Activated B cell treated with CpG ODN at 0.5 μM for 24 hours (primary cell): ENCODE measurements around the gene PLCB1. TPM values are rescaled to one million over a fixed set of nuclear protein-coding genes. Genes with fewer than 3 reads are reported as not detected.

Experiments
- ATAC-seq: fragments of 200-7000 bp; cut with Tn5 transposase; one replicate; pipeline ENCODE4 v1.10.0; 2021; ENCODE audit warnings: low read depth, mild to moderate bottlenecking, moderate library complexity
- CTCF ChIA-PET: fragments of 350-600 bp; sonication (Branson Sonifier 250); formaldehyde crosslinking; loops from one replicate; lab custom pipeline; 2021; ENCODE audit warnings: antibody characterized with exemption; lab: Charles Lee
- POLR2A ChIA-PET: fragments of 350-600 bp; sonication (Branson Sonifier 250); formaldehyde crosslinking; loops from one replicate; lab custom pipeline; 2021; ENCODE audit warnings: antibody characterized with exemption; lab: Charles Lee
- DNase-seq: peaks from one replicate; pipeline ENCODE4 v3.0.0; 2022
- H3K27ac Mint-ChIP-seq: one replicate; pipeline ENCODE4 v1.8.0; 2020; ENCODE audit warnings: mixed read lengths
- H3K27me3 Mint-ChIP-seq: one replicate; pipeline ENCODE4 v1.8.0; 2021; ENCODE audit warnings: mixed read lengths
- H3K36me3 Mint-ChIP-seq: one replicate; pipeline ENCODE4 v1.8.0; 2021; ENCODE audit warnings: low read depth, mixed read lengths
- H3K4me1 Mint-ChIP-seq: one replicate; pipeline ENCODE4 v1.8.0; 2021; ENCODE audit warnings: mixed read lengths
- H3K4me3 Mint-ChIP-seq: one replicate; pipeline ENCODE4 v1.8.0; 2020; ENCODE audit warnings: mild to moderate bottlenecking, mixed read lengths
- H3K9me3 Mint-ChIP-seq: one replicate; pipeline ENCODE4 v1.8.0; 2020; ENCODE audit warnings: mixed read lengths
- intact Hi-C: fragments of 100-400 bp; cut with micrococcal nuclease; formaldehyde crosslinking; loops from one replicate; pipeline ENCODE4 v1.15.1; 2024
- total RNA-seq: library from RNA; stranded (reverse); gene quantifications from 2 replicates; pipeline ENCODE4 v1.2.3, GENCODE V29; 2022
- TF ChIP-seq, protein P1 (sequence below): fragments of 200-600 bp; IDR thresholded peaks from one replicate; pipeline ENCODE4 v1.8.0; 2022; ENCODE audit warnings: antibody characterized with exemption, mild to moderate bottlenecking

PLCB1 gene
- total RNA-seq, 1 donor from 2014 or later, result 0.86 TPM

- Mint-ChIP-seq H3K36me3 (no peaks in the 10 kb centered on the region), H3K27ac (no peak overlapping the region), H3K4me3 (no peak overlapping the region), H3K9me3 (peaks cover 10% of the 10 kb centered on the region), H3K4me1 (no peaks in the 10 kb centered on the region), H3K27me3 (no peaks in the 10 kb centered on the region)
- ChIA-PET POLR2A (interaction anchor here (0.6 kb wide), 1 partner anchor 24 kb away, joined by 3 read pairs; no protein-coding TSS in a partner anchor), CTCF (no interaction called here)
- TF ChIP-seq, protein P1, sequence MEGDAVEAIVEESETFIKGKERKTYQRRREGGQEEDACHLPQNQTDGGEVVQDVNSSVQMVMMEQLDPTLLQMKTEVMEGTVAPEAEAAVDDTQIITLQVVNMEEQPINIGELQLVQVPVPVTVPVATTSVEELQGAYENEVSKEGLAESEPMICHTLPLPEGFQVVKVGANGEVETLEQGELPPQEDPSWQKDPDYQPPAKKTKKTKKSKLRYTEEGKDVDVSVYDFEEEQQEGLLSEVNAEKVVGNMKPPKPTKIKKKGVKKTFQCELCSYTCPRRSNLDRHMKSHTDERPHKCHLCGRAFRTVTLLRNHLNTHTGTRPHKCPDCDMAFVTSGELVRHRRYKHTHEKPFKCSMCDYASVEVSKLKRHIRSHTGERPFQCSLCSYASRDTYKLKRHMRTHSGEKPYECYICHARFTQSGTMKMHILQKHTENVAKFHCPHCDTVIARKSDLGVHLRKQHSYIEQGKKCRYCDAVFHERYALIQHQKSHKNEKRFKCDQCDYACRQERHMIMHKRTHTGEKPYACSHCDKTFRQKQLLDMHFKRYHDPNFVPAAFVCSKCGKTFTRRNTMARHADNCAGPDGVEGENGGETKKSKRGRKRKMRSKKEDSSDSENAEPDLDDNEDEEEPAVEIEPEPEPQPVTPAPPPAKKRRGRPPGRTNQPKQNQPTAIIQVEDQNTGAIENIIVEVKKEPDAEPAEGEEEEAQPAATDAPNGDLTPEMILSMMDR, result no peak
- DNase-seq (no peak), ATAC-seq (no peak)
- intact Hi-C loops, result no loop called here
These were observed 430.3 kb downstream of the PLCB1 start for GRCh38 chr20:8562356-8562755.

- H3K36me3 Mint-ChIP-seq, result no peaks in the 10 kb centered on the region
- POLR2A ChIA-PET, result no interaction called here
- DNase-seq, result no peak
- intact Hi-C loops, result no loop called here
- TF ChIP-seq, protein P1, result no peak
- no peaks in the 10 kb centered on the region for H3K9me3 Mint-ChIP-seq
- ATAC-seq, result no peak
- H3K4me3 Mint-ChIP-seq, result no peak overlapping the region
- no peaks in the 10 kb centered on the region for H3K27me3 Mint-ChIP-seq
- CTCF ChIA-PET, result no interaction called here
- no peak overlapping the region for H3K27ac Mint-ChIP-seq
- no peaks in the 10 kb centered on the region for H3K4me1 Mint-ChIP-seq
These were observed 436.0 kb downstream of the PLCB1 start for GRCh38 chr20:8568075-8568474.

GRCh38 chr20:8569766-8570165, 437.7 kb downstream of the PLCB1 start:
- DNase-seq, result no peak
- intact Hi-C loops, result no loop called here
- Mint-ChIP-seq H3K4me1 (no peaks in the 10 kb centered on the region), H3K4me3 (no peak overlapping the region), H3K9me3 (no peaks in the 10 kb centered on the region), H3K27ac (no peak overlapping the region), H3K36me3 (no peaks in the 10 kb centered on the region), H3K27me3 (no peaks in the 10 kb centered on the region)
- TF ChIP-seq, protein P1, result no peak
- ChIA-PET CTCF (no interaction called here), POLR2A (no interaction called here)
- no peak for ATAC-seq

GRCh38 chr20:8571611-8572010, 439.5 kb downstream of the PLCB1 start:
- ATAC-seq, result no peak
- TF ChIP-seq, protein P1, result no peak

GRCh38 chr20:8573686-8574085, 441.6 kb downstream of the PLCB1 start:
- Mint-ChIP-seq H3K27ac (no peak overlapping the region), H3K4me3 (no peak overlapping the region), H3K9me3 (no peaks in the 10 kb centered on the region), H3K36me3 (no peaks in the 10 kb centered on the region), H3K27me3 (no peaks in the 10 kb centered on the region), H3K4me1 (no peaks in the 10 kb centered on the region)
- no peak for DNase-seq
- ChIA-PET POLR2A (no interaction called here), CTCF (no interaction called here)
- ATAC-seq, result no peak
- intact Hi-C loops, result no loop called here
- TF ChIP-seq, protein P1, result no peak

More at GRCh38 chr20:8571611-8572010, 439.5 kb downstream of the PLCB1 start:
- H3K27ac Mint-ChIP-seq, result no peak overlapping the region
- H3K4me1 Mint-ChIP-seq, result no peaks in the 10 kb centered on the region
- no peaks in the 10 kb centered on the region for H3K9me3 Mint-ChIP-seq
- intact Hi-C loops, result no loop called here
- DNase-seq, result no peak
- H3K27me3 Mint-ChIP-seq, result no peaks in the 10 kb centered on the region
- POLR2A ChIA-PET, result no interaction called here
- CTCF ChIA-PET, result no interaction called here
- H3K36me3 Mint-ChIP-seq, result no peaks in the 10 kb centered on the region
- no peak overlapping the region for H3K4me3 Mint-ChIP-seq
